ENCODE measurements around the gene EFHD2.

DNA sequence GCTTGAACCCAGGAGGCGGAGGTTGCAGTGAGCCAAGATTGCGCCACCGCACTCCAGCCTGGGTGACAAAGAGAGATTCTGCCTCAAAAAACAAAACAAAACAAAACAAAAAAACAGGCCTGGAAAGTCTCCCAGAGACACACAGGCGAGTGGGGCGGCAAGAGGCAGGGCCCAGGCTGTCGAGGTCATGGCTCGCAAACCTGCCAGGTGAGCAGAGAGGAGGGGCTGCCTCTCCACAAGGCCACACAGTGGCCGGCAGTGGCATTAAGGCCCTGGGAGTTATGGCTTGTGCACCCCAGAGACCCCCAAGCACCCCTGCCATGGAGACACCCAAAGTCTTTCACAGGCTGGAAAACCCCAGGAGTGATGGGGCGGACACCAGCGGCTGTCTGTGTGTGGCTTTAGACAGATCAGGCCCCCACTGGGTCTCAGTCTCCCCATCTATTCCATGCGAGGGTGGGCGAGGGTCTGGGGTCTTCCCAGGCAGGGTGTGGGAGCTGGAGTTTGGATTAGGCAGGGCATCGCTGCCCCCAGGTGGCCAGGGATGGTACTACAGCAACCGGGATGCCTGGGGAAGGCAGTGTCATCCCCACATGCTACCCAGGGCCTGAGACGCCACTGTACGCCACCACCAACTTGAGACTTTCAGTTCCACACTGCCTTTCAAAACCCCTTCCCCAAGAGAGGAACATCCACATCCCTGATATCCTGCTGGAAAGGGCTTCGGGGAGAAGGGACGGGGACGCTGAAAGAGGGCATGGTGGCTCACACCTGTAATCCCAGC is 21.3 kb downstream of the EFHD2 start:
- TF ChIP-seq, protein P1, sequence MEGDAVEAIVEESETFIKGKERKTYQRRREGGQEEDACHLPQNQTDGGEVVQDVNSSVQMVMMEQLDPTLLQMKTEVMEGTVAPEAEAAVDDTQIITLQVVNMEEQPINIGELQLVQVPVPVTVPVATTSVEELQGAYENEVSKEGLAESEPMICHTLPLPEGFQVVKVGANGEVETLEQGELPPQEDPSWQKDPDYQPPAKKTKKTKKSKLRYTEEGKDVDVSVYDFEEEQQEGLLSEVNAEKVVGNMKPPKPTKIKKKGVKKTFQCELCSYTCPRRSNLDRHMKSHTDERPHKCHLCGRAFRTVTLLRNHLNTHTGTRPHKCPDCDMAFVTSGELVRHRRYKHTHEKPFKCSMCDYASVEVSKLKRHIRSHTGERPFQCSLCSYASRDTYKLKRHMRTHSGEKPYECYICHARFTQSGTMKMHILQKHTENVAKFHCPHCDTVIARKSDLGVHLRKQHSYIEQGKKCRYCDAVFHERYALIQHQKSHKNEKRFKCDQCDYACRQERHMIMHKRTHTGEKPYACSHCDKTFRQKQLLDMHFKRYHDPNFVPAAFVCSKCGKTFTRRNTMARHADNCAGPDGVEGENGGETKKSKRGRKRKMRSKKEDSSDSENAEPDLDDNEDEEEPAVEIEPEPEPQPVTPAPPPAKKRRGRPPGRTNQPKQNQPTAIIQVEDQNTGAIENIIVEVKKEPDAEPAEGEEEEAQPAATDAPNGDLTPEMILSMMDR (IDR thresholded peaks at IDR 0.05), result peak; percentile 86 to 97 (median 93)
- TF ChIP-seq POLR2A (IDR thresholded peaks at IDR 0.05) (no peak), POLR2AphosphoS5 (IDR thresholded peaks at IDR 0.05) (no peak)

Data from prostate gland (tissue), 2 donors.